ENCODE measurements around the gene CTAGE6.

DNA sequence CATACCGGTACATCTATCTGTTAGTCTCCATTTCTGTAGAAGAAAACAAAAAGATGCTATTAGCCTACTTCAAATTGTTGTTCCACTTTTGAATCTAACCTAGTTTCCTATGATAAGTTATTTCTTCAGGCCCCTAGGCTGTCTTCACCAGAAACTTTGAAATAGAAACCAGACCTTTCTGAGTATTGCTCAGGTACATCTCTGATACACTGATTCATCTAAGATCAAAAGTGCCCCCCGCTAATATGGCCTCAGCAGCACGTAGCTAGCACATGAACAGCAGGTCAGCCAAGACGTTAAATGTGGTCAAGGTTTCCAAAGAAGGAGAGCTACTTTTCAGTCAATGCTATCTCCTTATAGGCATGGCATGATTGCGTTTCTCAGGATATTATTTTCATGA, 23.6 kb downstream of the CTAGE6 start:
- TF ChIP-seq POLR2A (IDR thresholded peaks at IDR 0.05; ENCODE audit: low read depth, low read length) (no peak), POLR2AphosphoS5 (IDR thresholded peaks at IDR 0.05; ENCODE audit: low read depth, low read length) (no peak), TAF1 (IDR thresholded peaks at IDR 0.05; ENCODE audit: borderline replicate concordance, low read depth, low read length) (no peak)

Data from GM12892 (cell line).